ENCODE measurements around the gene RAB20. TPM values are rescaled to one million over a fixed set of nuclear protein-coding genes. Genes with fewer than 3 reads are reported as not detected.
A peak's percentile ranks its signal among the peaks of the same experiment; 100 is the strongest.

The RAB20 gene
- total and polyA plus RNA-seq, 9 of the 15 experiments (the other 6 are each of a cell fraction or from before 2014, with no cell fraction given): 0.62 to 9.2 (median 5.4) TPM

DNA sequence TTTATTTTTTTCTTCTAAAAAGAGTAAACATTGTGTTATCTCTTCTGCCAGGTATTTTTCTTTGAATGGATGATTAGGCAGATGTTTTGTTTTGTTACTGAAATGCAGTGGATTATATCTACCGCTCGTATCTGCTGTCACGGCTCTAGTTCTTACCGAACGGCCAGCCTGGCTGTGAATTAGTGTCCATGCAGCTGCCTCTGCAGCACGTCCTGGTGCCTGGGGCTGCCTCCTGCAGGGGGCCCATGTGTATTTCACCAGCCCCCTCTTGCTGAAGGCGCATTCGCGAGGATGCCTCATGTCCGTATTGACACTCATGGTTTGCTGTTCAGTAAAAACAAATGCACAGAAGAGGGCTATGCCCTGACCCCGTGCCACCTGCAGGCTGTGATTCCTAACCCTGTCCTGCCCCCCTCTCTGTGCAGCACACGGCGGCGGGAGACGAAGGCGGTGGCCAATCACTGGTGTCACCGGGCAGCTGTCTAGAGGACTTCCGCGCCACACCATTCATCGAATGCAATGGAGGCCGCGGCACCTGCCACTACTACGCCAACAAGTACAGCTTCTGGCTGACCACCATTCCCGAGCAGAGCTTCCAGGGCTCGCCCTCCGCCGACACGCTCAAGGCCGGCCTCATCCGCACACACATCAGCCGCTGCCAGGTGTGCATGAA lies 49.9 kb downstream of the RAB20 start:
- peaks cover 38 to 50% of the 10 kb centered on the region in 2 experiments for H3K4me1 ChIP-seq (replicated peaks in 1 of 2; ENCODE audit: control insufficient read depth in 2 of 2, insufficient read depth in 2 of 2, low read length in 2 of 2)
- no peak overlapping the region; the same call in 2 of the 3 replicates for H3K27ac ChIP-seq (ENCODE audit: extremely low read depth, low read depth, low read length)
- no peaks in the 10 kb centered on the region for H3K36me3 ChIP-seq (ENCODE audit: control insufficient read depth, insufficient read depth, low read length)
- DNase-seq (ENCODE audit: extremely low read depth in 1 of 4, low spot score in 3 of 4) (peak; percentile 41 to 46 (median 42)), FAIRE-seq (no peak), ATAC-seq (peak; percentile 7; the same call in 1 of the 3 replicates)
- H4K20me1 ChIP-seq (replicated peaks; ENCODE audit: control insufficient read depth, insufficient read depth, low read length): no peaks in the 10 kb centered on the region
- intact Hi-C loops (cut with micrococcal nuclease) (loop anchor here (2.0 kb wide), 1 partner anchor 55 kb away; no protein-coding TSS in a partner anchor), in situ Hi-C loops (cut with MboI) (no loop called here)
- no peak overlapping the region; a peak in 1 of 4 replicates for H3K9ac ChIP-seq (ENCODE audit: insufficient read depth in 1 of 2, low read depth in 2 of 2, low read length in 2 of 2)
- no peaks in the 10 kb centered on the region for H3K79me2 ChIP-seq (ENCODE audit: control insufficient read depth, insufficient read depth, low read length)
- H3K9me1 ChIP-seq (ENCODE audit: control insufficient read depth, insufficient read depth, low read length): peaks cover 2% of the 10 kb centered on the region
- H2AFZ ChIP-seq (ENCODE audit: low read depth, low read length): peak overlapping the region; percentile 38; the same call in 1 of the 2 replicates
- H3K4me2 ChIP-seq (ENCODE audit: insufficient read depth, low read length): no peak overlapping the region; the same call in 1 of the 2 replicates
- ChIA-PET CTCF (ENCODE audit: low intra/inter-chr PET ratio) (no interaction called here), POLR2A (interaction anchor here (0.7 kb wide), 1 partner anchor 726 kb away, joined by 3 read pairs; no protein-coding TSS in a partner anchor)
- no peak overlapping the region for H3K4me3 ChIP-seq
- no TSS peak for BruUV-seq (replicated peaks)
- no peaks in the 10 kb centered on the region for H3K9me3 ChIP-seq (replicated peaks; ENCODE audit: control insufficient read depth, insufficient read depth, low read depth, low read length)
- no peaks in the 10 kb centered on the region for H3K27me3 ChIP-seq (ENCODE audit: control insufficient read depth in 2 of 2, insufficient read depth in 2 of 2, low read length in 2 of 2)
- WGBS (ENCODE audit: insufficient coverage, low coverage, missing lambda C conversion rate): 68% methylated on average over 19 of the region's 31 CpGs
- TF ChIP-seq ZNF354B (CRISPR knock-in tag; IDR thresholded peaks at IDR 0.05) (no peak), NONO (IDR thresholded peaks at IDR 0.05; ENCODE audit: low read depth in 2 of 2, low read length in 1 of 2) (no peak), ETV5 (CRISPR knock-in tag; IDR thresholded peaks at IDR 0.05; ENCODE audit: low read depth) (no peak), SMARCA5 (IDR thresholded peaks at IDR 0.05) (no peak), TRIM28 (IDR thresholded peaks at IDR 0.05) (no peak), CHD4 (IDR thresholded peaks at IDR 0.05; ENCODE audit: insufficient read depth, insufficient replicate concordance, low read depth, low read length, poor library complexity, severe bottlenecking) (no peak), NFYB (IDR thresholded peaks at IDR 0.05; ENCODE audit: extremely low read depth, insufficient read length) (no peak), PHF20 (IDR thresholded peaks at IDR 0.05; ENCODE audit: partially characterized antibody) (no peak), EP300 (IDR thresholded peaks at IDR 0.05; ENCODE audit: low read length) (0 out of 2 replicates have a peak, but pooled peaks have one; percentile 4), ZNF668 (CRISPR knock-in tag; IDR thresholded peaks at IDR 0.05) (no peak), PRMT5 (CRISPR knock-in tag; IDR thresholded peaks at IDR 0.05) (no peak), KLF13 (tag; IDR thresholded peaks at IDR 0.05; ENCODE audit: borderline replicate concordance, low read depth) (no peak), CCNT2 (IDR thresholded peaks at IDR 0.05; ENCODE audit: borderline replicate concordance, extremely low read depth, insufficient read length, low read depth, low read length) (no peak), CBX8 (IDR thresholded peaks at IDR 0.05; ENCODE audit: borderline replicate concordance, extremely low read depth, low read depth, low read length, poor library complexity, severe bottlenecking) (no peak), DACH1 (IDR thresholded peaks at IDR 0.05; ENCODE audit: partially characterized antibody) (no peak), TEAD4 (IDR thresholded peaks at IDR 0.05; ENCODE audit: low read length) (peak; percentile 58; the same call in 1 of the 2 replicates), TEAD4 (CRISPR knock-in tag; IDR thresholded peaks at IDR 0.05; ENCODE audit: borderline replicate concordance) (no peak)
- TF ChIP-seq, protein P1, sequence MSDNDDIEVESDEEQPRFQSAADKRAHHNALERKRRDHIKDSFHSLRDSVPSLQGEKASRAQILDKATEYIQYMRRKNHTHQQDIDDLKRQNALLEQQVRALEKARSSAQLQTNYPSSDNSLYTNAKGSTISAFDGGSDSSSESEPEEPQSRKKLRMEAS (CRISPR knock-in tag; IDR thresholded peaks at IDR 0.05): peak; percentile 56
- TF ChIP-seq, protein P2, sequence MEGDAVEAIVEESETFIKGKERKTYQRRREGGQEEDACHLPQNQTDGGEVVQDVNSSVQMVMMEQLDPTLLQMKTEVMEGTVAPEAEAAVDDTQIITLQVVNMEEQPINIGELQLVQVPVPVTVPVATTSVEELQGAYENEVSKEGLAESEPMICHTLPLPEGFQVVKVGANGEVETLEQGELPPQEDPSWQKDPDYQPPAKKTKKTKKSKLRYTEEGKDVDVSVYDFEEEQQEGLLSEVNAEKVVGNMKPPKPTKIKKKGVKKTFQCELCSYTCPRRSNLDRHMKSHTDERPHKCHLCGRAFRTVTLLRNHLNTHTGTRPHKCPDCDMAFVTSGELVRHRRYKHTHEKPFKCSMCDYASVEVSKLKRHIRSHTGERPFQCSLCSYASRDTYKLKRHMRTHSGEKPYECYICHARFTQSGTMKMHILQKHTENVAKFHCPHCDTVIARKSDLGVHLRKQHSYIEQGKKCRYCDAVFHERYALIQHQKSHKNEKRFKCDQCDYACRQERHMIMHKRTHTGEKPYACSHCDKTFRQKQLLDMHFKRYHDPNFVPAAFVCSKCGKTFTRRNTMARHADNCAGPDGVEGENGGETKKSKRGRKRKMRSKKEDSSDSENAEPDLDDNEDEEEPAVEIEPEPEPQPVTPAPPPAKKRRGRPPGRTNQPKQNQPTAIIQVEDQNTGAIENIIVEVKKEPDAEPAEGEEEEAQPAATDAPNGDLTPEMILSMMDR (IDR thresholded peaks at IDR 0.05 in 2 of 3, conservative IDR thresholded peaks at IDR 0.05 in 1 of 3; ENCODE audit: insufficient read depth in 2 of 3, low read depth in 1 of 3, low read length in 3 of 3): peak; percentile 20 to 39 (median 25); a peak in 4 of 6 replicates
